ENCODE results near the gene AMIGO2.

DNA sequence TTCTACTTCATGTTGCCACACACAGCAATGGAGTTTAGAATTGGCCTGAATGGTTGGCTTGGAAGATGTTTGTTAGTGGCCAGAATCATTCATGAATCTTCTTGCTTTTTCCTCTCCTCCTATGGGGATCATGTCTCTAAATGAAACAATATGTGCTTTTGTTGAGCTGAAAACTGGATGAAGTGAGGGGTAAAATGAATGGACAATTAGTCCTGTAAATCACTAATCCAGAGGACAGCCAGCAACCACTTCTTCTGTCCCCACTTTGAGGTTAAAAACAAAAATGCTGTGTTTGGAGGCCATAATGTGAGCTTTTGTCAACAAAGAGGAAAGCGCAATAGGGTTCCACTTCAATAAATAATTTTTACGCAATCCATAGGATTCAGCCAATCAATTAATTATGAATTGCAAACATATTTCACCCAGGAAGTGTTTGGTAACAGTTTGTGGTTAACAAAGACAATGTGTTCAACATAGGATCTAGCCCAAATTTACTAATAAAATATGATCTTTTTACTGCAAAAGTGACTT, 30.3 kb upstream of the AMIGO2 start:
- TF ChIP-seq HMGXB4 (CRISPR knock-in tag; IDR thresholded peaks at IDR 0.05): no peak
- TF ChIP-seq, protein P1, sequence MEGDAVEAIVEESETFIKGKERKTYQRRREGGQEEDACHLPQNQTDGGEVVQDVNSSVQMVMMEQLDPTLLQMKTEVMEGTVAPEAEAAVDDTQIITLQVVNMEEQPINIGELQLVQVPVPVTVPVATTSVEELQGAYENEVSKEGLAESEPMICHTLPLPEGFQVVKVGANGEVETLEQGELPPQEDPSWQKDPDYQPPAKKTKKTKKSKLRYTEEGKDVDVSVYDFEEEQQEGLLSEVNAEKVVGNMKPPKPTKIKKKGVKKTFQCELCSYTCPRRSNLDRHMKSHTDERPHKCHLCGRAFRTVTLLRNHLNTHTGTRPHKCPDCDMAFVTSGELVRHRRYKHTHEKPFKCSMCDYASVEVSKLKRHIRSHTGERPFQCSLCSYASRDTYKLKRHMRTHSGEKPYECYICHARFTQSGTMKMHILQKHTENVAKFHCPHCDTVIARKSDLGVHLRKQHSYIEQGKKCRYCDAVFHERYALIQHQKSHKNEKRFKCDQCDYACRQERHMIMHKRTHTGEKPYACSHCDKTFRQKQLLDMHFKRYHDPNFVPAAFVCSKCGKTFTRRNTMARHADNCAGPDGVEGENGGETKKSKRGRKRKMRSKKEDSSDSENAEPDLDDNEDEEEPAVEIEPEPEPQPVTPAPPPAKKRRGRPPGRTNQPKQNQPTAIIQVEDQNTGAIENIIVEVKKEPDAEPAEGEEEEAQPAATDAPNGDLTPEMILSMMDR (IDR thresholded peaks at IDR 0.05): no peak
- TF ChIP-seq, protein P2, sequence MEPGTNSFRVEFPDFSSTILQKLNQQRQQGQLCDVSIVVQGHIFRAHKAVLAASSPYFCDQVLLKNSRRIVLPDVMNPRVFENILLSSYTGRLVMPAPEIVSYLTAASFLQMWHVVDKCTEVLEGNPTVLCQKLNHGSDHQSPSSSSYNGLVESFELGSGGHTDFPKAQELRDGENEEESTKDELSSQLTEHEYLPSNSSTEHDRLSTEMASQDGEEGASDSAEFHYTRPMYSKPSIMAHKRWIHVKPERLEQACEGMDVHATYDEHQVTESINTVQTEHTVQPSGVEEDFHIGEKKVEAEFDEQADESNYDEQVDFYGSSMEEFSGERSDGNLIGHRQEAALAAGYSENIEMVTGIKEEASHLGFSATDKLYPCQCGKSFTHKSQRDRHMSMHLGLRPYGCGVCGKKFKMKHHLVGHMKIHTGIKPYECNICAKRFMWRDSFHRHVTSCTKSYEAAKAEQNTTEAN (CRISPR knock-in tag; IDR thresholded peaks at IDR 0.05): no peak
- no peak for TF ChIP-seq USF1 (CRISPR knock-in tag; IDR thresholded peaks at IDR 0.05)
- no peak for TF ChIP-seq STAT6 (CRISPR knock-in tag; conservative IDR thresholded peaks at IDR 0.05; ENCODE audit: low read depth)
- no peak for TF ChIP-seq ESRRA (CRISPR knock-in tag; IDR thresholded peaks at IDR 0.05; ENCODE audit: borderline replicate concordance)
- TF ChIP-seq, protein P3, sequence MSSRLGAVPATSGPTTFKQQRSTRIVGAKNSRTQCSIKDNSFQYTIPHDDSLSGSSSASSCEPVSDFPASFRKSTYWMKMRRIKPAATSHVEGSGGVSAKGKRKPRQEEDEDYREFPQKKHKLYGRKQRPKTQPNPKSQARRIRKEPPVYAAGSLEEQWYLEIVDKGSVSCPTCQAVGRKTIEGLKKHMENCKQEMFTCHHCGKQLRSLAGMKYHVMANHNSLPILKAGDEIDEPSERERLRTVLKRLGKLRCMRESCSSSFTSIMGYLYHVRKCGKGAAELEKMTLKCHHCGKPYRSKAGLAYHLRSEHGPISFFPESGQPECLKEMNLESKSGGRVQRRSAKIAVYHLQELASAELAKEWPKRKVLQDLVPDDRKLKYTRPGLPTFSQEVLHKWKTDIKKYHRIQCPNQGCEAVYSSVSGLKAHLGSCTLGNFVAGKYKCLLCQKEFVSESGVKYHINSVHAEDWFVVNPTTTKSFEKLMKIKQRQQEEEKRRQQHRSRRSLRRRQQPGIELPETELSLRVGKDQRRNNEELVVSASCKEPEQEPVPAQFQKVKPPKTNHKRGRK (CRISPR knock-in tag; IDR thresholded peaks at IDR 0.05; ENCODE audit: borderline replicate concordance): no peak
